ENCODE results near the gene DLGAP5.

DLGAP5 gene

DNA sequence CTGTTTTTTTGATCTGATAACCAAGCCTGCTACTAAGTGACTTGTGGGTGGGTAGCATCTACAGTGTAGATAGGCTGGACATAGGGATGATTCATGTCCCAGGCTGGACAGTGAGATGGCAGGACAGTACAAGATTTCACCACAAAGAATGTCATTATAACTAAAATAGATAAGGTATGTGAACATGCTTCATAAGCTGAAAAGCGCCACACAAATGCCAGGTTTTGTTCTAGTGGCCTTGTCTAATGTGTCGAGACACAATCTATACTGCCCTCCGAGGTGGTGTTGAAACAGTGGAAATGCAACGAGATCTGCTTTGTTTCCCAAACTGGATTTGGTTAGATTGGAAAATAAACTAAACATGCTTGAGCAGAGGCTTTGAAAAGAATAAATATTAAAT is 58.0 kb downstream of the DLGAP5 start:
- H3K9me3 ChIP-seq, result no peaks in the 10 kb centered on the region
- H3K36me3 ChIP-seq, result no peaks in the 10 kb centered on the region
- no peaks in the 10 kb centered on the region for H3K27me3 ChIP-seq
- TF ChIP-seq, protein P1, sequence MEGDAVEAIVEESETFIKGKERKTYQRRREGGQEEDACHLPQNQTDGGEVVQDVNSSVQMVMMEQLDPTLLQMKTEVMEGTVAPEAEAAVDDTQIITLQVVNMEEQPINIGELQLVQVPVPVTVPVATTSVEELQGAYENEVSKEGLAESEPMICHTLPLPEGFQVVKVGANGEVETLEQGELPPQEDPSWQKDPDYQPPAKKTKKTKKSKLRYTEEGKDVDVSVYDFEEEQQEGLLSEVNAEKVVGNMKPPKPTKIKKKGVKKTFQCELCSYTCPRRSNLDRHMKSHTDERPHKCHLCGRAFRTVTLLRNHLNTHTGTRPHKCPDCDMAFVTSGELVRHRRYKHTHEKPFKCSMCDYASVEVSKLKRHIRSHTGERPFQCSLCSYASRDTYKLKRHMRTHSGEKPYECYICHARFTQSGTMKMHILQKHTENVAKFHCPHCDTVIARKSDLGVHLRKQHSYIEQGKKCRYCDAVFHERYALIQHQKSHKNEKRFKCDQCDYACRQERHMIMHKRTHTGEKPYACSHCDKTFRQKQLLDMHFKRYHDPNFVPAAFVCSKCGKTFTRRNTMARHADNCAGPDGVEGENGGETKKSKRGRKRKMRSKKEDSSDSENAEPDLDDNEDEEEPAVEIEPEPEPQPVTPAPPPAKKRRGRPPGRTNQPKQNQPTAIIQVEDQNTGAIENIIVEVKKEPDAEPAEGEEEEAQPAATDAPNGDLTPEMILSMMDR (IDR thresholded peaks at IDR 0.05), result no peak
- H3K27ac ChIP-seq, result no peak overlapping the region
- no peak overlapping the region for H3K4me3 ChIP-seq (ENCODE audit: low read depth in 1 of 2, low read length in 1 of 2)
- H3K4me1 ChIP-seq (ENCODE audit: control insufficient read depth in 1 of 2, insufficient read depth in 1 of 2, low read depth in 1 of 2, low read length in 1 of 2), result peaks cover 50 to 67% of the 10 kb centered on the region in 2 experiments

DNA sequence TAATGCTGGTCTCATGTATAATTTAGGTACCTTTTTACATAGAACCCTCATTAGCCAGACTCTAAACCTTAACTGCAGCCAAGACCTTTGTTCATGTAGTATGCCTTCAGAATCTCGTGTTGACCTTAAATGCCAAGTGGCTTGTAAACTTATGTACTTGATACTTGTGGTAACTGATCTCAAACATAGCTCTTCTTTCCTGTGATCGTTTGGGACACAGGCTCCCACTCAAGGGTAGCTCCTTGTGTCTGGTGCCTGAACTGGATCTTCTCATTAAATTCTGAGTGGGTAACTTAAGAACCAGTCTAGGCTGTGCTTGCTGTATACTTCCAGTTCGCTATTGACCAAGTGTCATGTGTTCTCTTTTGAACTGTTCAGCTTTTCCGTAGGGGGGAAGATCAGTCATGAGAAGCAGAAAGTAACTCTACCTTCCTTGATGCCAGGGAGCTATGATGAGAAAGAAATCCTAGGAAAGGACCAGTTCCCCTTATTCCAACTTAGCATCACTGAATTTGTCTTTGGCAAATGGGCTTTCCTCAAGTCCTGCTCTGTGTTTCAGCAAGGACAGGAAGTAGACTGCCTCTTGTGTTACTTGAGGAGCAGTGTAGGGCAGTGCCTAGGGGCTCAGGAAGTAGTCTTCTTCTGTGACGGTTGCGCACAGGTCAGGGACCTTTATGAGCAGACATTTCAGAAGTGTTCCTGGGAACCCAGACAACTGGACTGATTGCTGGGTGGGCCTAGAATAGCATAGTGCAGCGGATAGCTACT is 59.8 kb downstream of the DLGAP5 start:
- Histone ChIP-seq H3K27me3 (no peaks in the 10 kb centered on the region), H3K36me3 (no peaks in the 10 kb centered on the region), H3K27ac (peak overlapping the region; percentile 56), H3K4me3 (ENCODE audit: low read depth in 1 of 2, low read length in 1 of 2) (no peak overlapping the region), H3K4me1 (ENCODE audit: control insufficient read depth in 1 of 2, insufficient read depth in 1 of 2, low read depth in 1 of 2, low read length in 1 of 2) (peaks cover 50 to 65% of the 10 kb centered on the region in 2 experiments), H3K9me3 (no peaks in the 10 kb centered on the region)
- TF ChIP-seq, protein P1 (IDR thresholded peaks at IDR 0.05), result no peak

DNA sequence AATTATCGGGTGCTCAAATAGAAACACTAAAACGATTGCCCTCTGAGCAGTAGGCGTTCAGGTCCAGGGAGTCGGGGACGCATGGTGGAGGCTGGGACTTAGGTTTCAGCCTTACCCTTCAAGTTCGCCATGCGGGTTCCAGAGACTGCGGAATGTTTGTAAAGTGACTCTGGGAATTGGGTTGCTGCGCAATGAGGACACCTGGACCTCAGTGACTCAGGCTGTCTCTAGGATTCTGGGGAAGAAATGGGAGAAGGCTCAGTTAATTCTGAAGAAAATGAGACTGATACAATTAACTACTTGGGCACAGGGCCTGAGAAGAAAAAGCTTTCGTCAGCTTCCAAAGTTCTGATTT is 61.2 kb downstream of the DLGAP5 start:
- TF ChIP-seq, protein P1 (IDR thresholded peaks at IDR 0.05), result no peak
- no peaks in the 10 kb centered on the region for H3K27me3 ChIP-seq
- peak overlapping the region; percentile 72 to 76 for H3K4me3 ChIP-seq (ENCODE audit: low read depth in 1 of 2, low read length in 1 of 2)
- H3K9me3 ChIP-seq, result no peaks in the 10 kb centered on the region
- H3K36me3 ChIP-seq, result no peaks in the 10 kb centered on the region
- H3K4me1 ChIP-seq (ENCODE audit: control insufficient read depth in 1 of 2, insufficient read depth in 1 of 2, low read depth in 1 of 2, low read length in 1 of 2), result peaks cover 63 to 76% of the 10 kb centered on the region in 2 experiments
- H3K27ac ChIP-seq, result peak overlapping the region; percentile 81

DNA sequence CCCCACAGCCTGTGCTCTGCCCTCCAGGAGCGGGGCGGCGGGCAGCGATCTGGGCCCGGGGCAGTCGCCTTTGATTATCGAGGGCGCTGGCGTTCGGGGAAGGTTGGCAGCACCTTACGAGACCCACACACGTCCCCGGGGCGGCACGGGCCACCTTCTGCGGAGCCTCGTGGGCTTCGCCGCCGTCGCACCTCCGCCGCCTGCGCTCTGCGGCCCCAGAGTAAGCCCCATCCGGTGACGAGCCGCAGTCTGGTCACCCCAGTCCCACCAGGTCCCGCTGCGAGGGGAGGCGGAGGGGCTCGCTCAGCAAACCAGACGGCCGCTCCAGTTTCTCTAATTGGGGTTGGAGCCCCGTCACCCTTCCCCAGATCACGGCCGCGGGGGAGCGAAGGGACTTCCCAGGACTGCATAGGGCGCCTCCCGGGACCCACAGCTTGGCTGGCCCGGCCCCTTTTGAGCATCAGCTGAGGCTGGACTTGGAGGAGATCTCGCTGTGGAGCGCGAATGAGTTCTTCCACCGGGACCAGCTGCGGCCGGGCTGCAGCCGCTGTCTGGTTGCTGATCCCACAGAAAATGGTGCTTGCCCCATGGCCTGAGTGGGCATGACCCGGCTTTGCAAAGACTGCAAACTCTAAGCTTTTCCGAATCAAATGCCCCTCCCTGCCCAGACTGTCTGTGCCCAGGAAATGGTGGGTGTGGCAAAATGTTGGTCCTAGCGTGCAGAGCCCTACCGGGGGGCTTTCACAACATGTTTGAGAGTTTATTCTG is 61.8 kb downstream of the DLGAP5 start:
- TF ChIP-seq, protein P1 (IDR thresholded peaks at IDR 0.05), result no peak
- peak overlapping the region; percentile 81 for H3K27ac ChIP-seq
- no peaks in the 10 kb centered on the region for H3K27me3 ChIP-seq
- H3K9me3 ChIP-seq, result no peaks in the 10 kb centered on the region
- peaks cover 69 to 82% of the 10 kb centered on the region in 2 experiments for H3K4me1 ChIP-seq (ENCODE audit: control insufficient read depth in 1 of 2, insufficient read depth in 1 of 2, low read depth in 1 of 2, low read length in 1 of 2)
- H3K4me3 ChIP-seq (ENCODE audit: low read depth in 1 of 2, low read length in 1 of 2), result peak overlapping the region; percentile 72 to 76
- no peaks in the 10 kb centered on the region for H3K36me3 ChIP-seq

DNA sequence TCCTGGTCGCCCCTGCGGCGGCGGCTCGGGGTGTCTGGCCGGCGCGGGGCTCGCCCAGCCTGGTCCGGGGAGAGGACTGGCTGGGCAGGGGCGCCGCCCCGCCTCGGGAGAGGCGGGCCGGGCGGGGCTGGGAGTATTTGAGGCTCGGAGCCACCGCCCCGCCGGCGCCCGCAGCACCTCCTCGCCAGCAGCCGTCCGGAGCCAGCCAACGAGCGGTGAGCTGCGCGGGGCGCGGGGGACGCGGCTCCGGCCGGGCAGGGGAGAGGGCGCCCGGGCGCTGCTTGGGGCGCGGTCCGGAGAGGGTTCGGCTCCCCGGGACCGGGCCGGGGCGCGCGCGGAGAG is 62.3 kb downstream of the DLGAP5 start, which contains the start of gene LGALS3:
Gene LGALS3 (plus strand): TSS at position 167 of the 342 bp plus-strand sequence. CDS start 8,122 bp downstream, outside the sequence.
- H3K36me3 ChIP-seq, result no peaks in the 10 kb centered on the region
- H3K9me3 ChIP-seq, result no peaks in the 10 kb centered on the region
- H3K27ac ChIP-seq, result peak within 1 kb of the TSS; percentile 81
- H3K27me3 ChIP-seq, result no peaks in the 10 kb centered on the region
- TF ChIP-seq, protein P1 (IDR thresholded peaks at IDR 0.05), result no peak
- H3K4me1 ChIP-seq (ENCODE audit: control insufficient read depth in 1 of 2, insufficient read depth in 1 of 2, low read depth in 1 of 2, low read length in 1 of 2), result peaks cover 69 to 81% of the 10 kb centered on the region in 2 experiments
- peak within 1 kb of the TSS; percentile 72 to 76 for H3K4me3 ChIP-seq (ENCODE audit: low read depth in 1 of 2, low read length in 1 of 2)
